GM12892 (cell line): ENCODE measurements around the gene NFKB2.
A peak's percentile ranks its signal among the peaks of the same experiment; 100 is the strongest.

Source experiments
- DNase-seq: peaks from one replicate; pipeline ENCODE4 v3.0.0; 2011; ENCODE audit not compliant: insufficient read length
- FAIRE-seq: peaks from 2 replicates; lab custom pipeline; 2011; peaks lifted over from hg19 to GRCh38; lab: Jason Lieb, UNC
- POLR2A ChIP-seq: IDR thresholded peaks from 2 replicates; pipeline ENCODE4 v1.6.1; 2011; ENCODE audit warnings: low read depth, low read length, control low read depth
- POLR2AphosphoS5 ChIP-seq: IDR thresholded peaks from 2 replicates; pipeline ENCODE4 v1.6.1; 2011; ENCODE audit warnings: low read depth, low read length, control low read depth
- TAF1 ChIP-seq: IDR thresholded peaks from 2 replicates; pipeline ENCODE4 v1.6.1; 2011; ENCODE audit warnings: low read depth, mild to moderate bottlenecking, control low read depth, low read length, borderline replicate concordance

NFKB2 gene

GRCh38 chr10:102420714-102421506, 25.4 kb downstream of the NFKB2 start, which contains the start of gene FBXL15:
Gene FBXL15, plus strand, starts transcription at chr10:102420836. Its CDS starts 294 bp downstream, at chr10:102421130.
- peak; percentile 99 for FAIRE-seq
- peak; percentile 96 for DNase-seq
- TF ChIP-seq POLR2A (peak; percentile 31; the same call in 1 of the 2 replicates), POLR2AphosphoS5 (0 out of 2 replicates have a peak, but pooled peaks have one; percentile 40), TAF1 (peak; percentile 28; the same call in 1 of the 2 replicates)

DNA sequence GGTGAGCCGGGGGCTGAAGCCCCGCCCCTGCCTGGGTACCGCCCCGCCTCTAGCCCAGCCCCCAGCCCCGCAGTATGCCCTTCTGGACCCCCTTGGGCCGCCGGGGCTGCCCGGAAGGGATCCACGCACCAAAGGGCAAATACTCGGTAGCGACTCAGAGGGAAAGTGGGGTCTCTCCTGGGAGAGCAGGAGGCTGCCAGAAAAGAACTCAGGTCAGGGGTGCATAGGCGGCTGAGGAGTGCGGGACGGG, 25.9 kb downstream of the NFKB2 start:
- DNase-seq (no peak), FAIRE-seq (no peak)
- TF ChIP-seq POLR2AphosphoS5 (no peak), TAF1 (no peak), POLR2A (no peak)

DNA sequence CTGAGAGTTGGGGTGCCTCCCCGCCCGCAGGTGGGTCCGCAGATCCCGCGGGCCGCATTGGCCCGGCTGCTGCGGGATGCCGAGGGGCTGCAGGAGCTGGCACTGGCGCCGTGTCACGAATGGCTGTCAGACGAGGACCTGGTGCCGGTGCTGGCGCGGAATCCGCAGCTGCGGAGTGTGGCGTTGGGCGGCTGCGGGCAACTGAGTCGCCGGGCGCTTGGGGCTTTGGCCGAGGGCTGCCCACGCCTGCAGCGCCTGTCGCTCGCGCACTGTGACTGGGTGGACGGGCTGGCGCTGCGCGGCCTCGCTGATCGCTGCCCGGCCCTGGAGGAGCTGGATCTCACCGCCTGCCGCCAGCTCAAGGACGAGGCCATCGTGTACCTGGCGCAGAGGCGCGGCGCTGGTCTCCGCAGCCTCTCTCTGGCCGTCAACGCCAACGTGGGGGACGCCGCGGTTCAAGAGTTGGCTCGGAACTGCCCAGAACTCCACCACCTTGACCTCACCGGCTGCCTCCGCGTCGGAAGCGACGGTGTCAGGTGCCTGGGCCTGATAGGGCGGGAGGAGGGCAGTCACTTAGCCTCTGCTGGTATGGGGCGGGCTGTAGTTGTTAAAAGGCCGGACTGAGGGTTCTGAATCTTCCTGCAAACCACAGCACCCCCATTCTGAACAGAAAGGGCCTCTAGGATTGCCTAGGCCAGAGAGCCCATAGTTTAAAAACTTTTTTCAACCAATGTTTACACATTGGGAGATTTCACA, 26.4 kb downstream of the NFKB2 start:
- FAIRE-seq, result no peak
- TF ChIP-seq POLR2AphosphoS5 (peak; percentile 20; the same call in 1 of the 2 replicates), TAF1 (no peak), POLR2A (no peak)

DNA sequence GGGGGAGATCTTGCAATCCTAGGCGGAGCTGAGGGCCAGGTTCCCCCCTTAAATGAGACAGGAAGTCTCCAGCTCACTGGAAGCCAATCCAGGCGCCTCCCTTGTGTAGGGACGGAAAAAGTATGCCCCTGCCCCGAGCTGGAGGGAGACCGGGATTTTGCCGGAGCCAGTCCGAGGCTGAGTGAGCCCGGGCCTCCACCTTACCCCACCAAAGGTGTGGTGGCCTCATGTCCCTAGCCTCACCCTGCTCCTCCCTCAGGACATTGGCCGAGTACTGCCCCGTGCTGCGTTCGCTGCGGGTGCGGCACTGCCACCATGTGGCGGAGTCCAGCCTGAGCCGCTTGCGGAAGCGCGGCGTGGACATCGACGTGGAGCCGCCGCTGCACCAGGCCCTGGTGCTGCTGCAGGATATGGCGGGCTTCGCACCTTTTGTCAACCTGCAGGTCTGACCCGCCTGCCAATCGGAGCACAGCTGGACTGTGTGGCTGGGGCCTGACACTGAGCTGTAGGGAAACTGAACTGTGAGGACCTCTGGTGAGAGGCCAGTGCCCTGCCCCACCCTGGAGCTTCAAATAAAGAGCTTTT, 27.1 kb downstream of the NFKB2 start:
- TF ChIP-seq POLR2A (no peak), POLR2AphosphoS5 (no peak), TAF1 (no peak)
- peak; percentile 72 for DNase-seq
- FAIRE-seq, result peak; percentile 96

More for the DNA sequence above, 26.4 kb downstream of the NFKB2 start:
- no peak for DNase-seq

DNA sequence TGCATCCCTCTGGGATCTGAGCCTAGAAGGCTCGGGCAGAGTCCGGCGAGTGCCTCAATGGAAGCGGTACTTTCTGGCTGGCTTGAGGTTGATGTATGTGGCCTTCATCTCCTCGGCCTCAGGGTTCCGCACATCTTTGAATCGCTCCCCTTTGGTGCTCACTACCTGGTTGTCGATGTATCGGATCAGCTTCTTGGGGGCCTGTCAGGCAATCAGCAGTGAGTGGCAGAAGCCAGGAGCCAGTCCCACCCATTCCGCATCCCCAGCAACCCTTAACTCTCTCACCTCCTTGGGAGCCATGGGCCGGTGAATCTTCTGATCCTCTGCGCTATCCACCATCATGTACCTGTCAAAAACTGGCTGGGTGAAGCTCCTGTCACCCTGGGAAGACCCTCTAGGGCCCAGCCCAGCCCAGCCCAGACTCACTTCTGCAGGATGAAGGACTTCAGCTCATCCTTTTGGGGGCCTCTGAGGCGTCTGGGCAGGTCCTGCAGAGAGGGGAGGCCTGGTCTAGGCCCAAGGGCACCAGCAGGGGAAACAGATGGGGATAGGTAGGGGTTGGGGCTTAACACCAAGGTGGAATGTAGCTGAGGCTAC, 28.0 kb downstream of the NFKB2 start:
- FAIRE-seq, result no peak

DNA sequence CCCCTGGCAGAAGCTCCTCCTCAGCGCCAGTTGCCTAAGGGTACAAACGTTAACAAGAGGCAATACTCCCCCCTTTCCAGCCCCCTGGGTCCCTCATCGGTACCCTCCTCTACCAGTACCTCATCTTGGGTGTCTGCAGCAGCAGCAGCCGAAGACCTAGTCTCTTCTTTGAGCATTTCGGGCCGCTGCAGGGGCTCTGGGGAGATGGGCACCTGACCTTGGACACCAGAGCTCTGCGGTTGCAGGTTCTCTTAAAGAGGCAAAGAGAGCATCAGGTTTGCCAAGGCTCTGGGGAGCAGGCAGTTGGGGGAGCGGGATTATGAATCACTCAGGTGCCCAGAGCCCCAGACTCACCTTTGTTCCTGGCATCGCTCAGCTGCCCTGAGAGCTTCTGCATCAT, 28.6 kb downstream of the NFKB2 start:
- DNase-seq (no peak), FAIRE-seq (no peak)
- TF ChIP-seq POLR2A (no peak), TAF1 (no peak)

More for the DNA sequence above, 28.0 kb downstream of the NFKB2 start:
- no peak for DNase-seq
- TF ChIP-seq POLR2AphosphoS5 (no peak), POLR2A (no peak), TAF1 (no peak)

DNA sequence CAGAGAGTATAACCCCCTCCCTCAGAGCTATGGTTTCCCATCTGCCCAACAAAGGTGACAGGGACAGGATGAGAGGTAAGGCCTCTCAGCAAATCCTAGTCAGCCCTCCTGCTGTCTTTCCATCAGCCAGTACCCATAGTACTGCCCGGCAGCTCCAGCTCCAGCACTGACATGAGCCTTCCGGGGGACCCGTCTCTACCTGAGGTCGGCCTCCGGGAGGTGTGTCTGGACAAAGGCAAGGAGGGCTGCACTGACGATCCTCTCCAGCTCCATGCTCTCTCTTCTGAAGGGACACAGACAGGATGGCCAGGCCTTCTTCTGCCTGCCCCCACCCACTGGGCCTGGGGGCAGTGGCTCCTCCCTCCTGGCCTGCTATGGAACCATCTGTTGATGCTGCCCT, 29.4 kb downstream of the NFKB2 start:
- TF ChIP-seq POLR2A (no peak), POLR2AphosphoS5 (no peak), TAF1 (no peak)
- no peak for FAIRE-seq

DNA sequence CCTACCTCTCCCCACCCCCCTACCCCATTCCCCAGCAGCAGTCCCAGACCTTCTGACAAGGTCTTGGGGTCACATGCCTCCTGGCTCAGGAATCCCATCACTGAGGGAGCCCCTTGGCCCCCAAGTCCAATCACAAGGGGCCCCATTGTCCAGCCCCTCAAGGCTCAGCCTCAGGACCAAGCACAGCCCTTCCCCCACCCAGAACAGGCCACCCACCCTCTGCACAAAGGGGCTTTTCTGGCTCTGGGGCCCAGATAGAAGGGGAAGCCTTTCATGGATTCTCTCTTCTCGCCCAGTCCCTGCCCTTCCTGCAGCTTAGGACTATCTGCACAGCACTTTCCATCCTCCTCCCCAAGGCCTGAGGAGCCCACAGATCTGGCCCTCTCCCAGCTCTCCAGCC, 29.9 kb downstream of the NFKB2 start:
- no peak for FAIRE-seq
- TF ChIP-seq POLR2A, result no peak
- TF ChIP-seq POLR2AphosphoS5, result no peak
- no peak for TF ChIP-seq TAF1
- no peak for DNase-seq

More for the DNA sequence above, 29.4 kb downstream of the NFKB2 start:
- no peak for DNase-seq

GRCh38 chr10:102426803-102427287, 31.3 kb downstream of the NFKB2 start:
- TF ChIP-seq TAF1 (no peak), POLR2AphosphoS5 (no peak), POLR2A (no peak)
- FAIRE-seq, result no peak

DNA sequence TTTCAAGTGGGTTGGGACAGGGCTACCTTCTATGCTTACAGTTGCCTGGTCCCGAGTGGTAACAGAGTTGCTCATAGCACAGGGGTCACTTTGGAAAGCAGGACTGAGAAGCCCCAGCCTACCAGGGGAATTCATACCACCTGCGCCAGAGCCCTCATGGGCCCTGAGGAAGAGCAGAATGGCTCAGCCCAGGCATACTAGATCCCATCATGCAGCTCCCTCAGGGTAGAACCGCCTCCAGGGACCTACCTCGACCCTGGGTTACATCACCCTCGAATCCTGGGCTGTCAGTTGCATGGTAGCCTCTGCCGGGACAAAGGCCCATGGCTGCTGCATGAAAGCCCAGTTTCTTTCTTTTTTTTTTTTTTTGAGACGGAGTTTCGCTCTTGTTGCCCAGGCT, 34.0 kb downstream of the NFKB2 start:
- DNase-seq, result no peak
- TF ChIP-seq TAF1 (no peak), POLR2A (no peak), POLR2AphosphoS5 (no peak)
- no peak for FAIRE-seq

More at GRCh38 chr10:102426803-102427287, 31.3 kb downstream of the NFKB2 start:
- DNase-seq, result no peak

GRCh38 chr10:102431452-102432124, 36.1 kb downstream of the NFKB2 start:
- no peak for DNase-seq
- TF ChIP-seq TAF1 (no peak), POLR2AphosphoS5 (no peak), POLR2A (no peak)
- FAIRE-seq, result no peak
